GM12878 (cell line): ENCODE measurements around the gene ATF4. TPM values are rescaled to one million over a fixed set of nuclear protein-coding genes. Genes with fewer than 3 reads are reported as not detected.

ENCODE experiments used
- ATAC-seq: fragments of 200-7000 bp; cut with Tn5 transposase; 3 replicates; pipeline ENCODE4 v1.9.1; 2020; ENCODE audit warnings: mild to moderate bottlenecking, moderate library complexity
- BruUV-seq: library from RNA; stranded (reverse); fragments of 400-500 nt; replicated peaks from 2 replicates; lab custom pipeline; 2021; lab: Mats Ljungman, UMichigan
- CTCF ChIA-PET: fragments of 300-600 bp; sonication (Branson Sonifier 250); formaldehyde crosslinking; extraction: SDS; loops from one replicate; lab custom pipeline; 2021; ENCODE audit warnings: inconsistent platforms; lab: Yijun Ruan, JAX
- POLR2A ChIA-PET: fragments of 350-600 bp; formaldehyde crosslinking; extraction: SDS; loops from one replicate; lab custom pipeline; 2021; ENCODE audit warnings: inconsistent platforms; lab: Charles Lee
- RAD21 ChIA-PET: fragments of 300-600 bp; sonication (Branson Sonifier 250); formaldehyde crosslinking; loops from one replicate; lab custom pipeline; 2023; ENCODE audit warnings: antibody characterized with exemption; ENCODE audit not compliant: unreplicated experiment; lab: Charles Lee
- SMC1A ChIA-PET: fragments of 300-600 bp; sonication (Branson Sonifier 250); formaldehyde crosslinking; loops from one replicate; lab custom pipeline; 2023; ENCODE audit not compliant: unreplicated experiment, uncharacterized antibody; lab: Charles Lee
- DNase-seq: peaks from one replicate; pipeline ENCODE4 v3.0.0-alpha.2; 2011; ENCODE audit warnings: low read depth, low spot score
- FAIRE-seq: peaks from 3 replicates; lab custom pipeline; 2011; peaks lifted over from hg19 to GRCh38; lab: Jason Lieb, UNC
- H2AFZ ChIP-seq: 2 replicates; pipeline ENCODE4 v1.6.0; 2011; ENCODE audit warnings: low read depth, low read length, control low read depth; ENCODE audit not compliant: control insufficient read depth
- H3K27ac ChIP-seq: 2 replicates; pipeline ENCODE4 v1.5.1; 2011; ENCODE audit warnings: control low read depth; ENCODE audit not compliant: control insufficient read depth, insufficient read depth
- H3K27me3 ChIP-seq, 2 experiments: replicated peaks in 1 of 2; 2 replicates each; pipeline versions ENCODE4 v1.6.0 to v1.6.1; 2011; ENCODE audit warnings: low read length in 1 of 2; ENCODE audit not compliant: control insufficient read depth in 2 of 2, insufficient read depth in 2 of 2
- H3K36me3 ChIP-seq, 2 experiments: 2 replicates each; pipeline ENCODE4 v1.5.1; 2011; ENCODE audit warnings: low read length in 1 of 2; ENCODE audit not compliant: control insufficient read depth in 2 of 2, insufficient read depth in 2 of 2
- H3K4me1 ChIP-seq: 2 replicates; pipeline ENCODE4 v1.6.1; 2011; ENCODE audit warnings: mild to moderate bottlenecking, low read length, moderate library complexity, mixed read lengths; ENCODE audit not compliant: control insufficient read depth, insufficient read depth
- H3K4me2 ChIP-seq: 2 replicates; pipeline ENCODE4 v1.6.0; 2011; ENCODE audit warnings: control low read depth; ENCODE audit not compliant: control insufficient read depth, insufficient read depth
- H3K4me3 ChIP-seq: fragments of 200-600 bp; sonication (generic); 2 replicates; pipeline ENCODE4 v1.5.1; 2016
- H3K79me2 ChIP-seq: 2 replicates; pipeline ENCODE4 v1.6.0; 2011; ENCODE audit warnings: low read length; ENCODE audit not compliant: control insufficient read depth, insufficient read depth
- H3K9ac ChIP-seq: 2 replicates; pipeline ENCODE4 v1.8.0; 2011; ENCODE audit warnings: low read length, control low read depth, mixed read lengths; ENCODE audit not compliant: control insufficient read depth, insufficient read depth
- H3K9me3 ChIP-seq: replicated peaks from 3 replicates; pipeline ENCODE4 v1.5.1; 2011; ENCODE audit warnings: mild to moderate bottlenecking, low read length; ENCODE audit not compliant: control insufficient read depth, insufficient read depth
- H4K20me1 ChIP-seq: 2 replicates; pipeline ENCODE4 v1.6.0; 2011; ENCODE audit not compliant: control insufficient read depth, insufficient read depth
- BACH1 ChIP-seq: fragments of 450-650 bp; IDR thresholded peaks from 2 replicates; pipeline ENCODE4 v1.6.1; 2017; ENCODE audit warnings: mild to moderate bottlenecking, borderline replicate concordance
- POLR2AphosphoS2 ChIP-seq: IDR thresholded peaks from 2 replicates; pipeline ENCODE4 v1.6.1; 2011; ENCODE audit warnings: low read depth, mild to moderate bottlenecking, low read length, improper control_type of control experiment, moderate library complexity
- SMAD1 ChIP-seq: fragments of 450-650 bp; IDR thresholded peaks from 2 replicates; pipeline ENCODE4 v1.6.1; 2018; ENCODE audit warnings: mild to moderate bottlenecking, low read depth; ENCODE audit not compliant: partially characterized antibody
- SMAD5 ChIP-seq: IDR thresholded peaks from 2 replicates; pipeline ENCODE4 v1.6.1; 2016; ENCODE audit warnings: antibody characterized with exemption, low read depth
- SUZ12 ChIP-seq: fragments of 200-600 bp; sonication (generic); IDR thresholded peaks from one replicate; pipeline ENCODE4 v1.6.1; 2018; ENCODE audit warnings: antibody characterized with exemption, mild to moderate bottlenecking; ENCODE audit not compliant: unreplicated experiment
- TAF1 ChIP-seq: IDR thresholded peaks from 2 replicates; pipeline ENCODE4 v1.6.1; 2011; ENCODE audit warnings: mild to moderate bottlenecking, low read depth, low read length, borderline replicate concordance
- WGBS: methylation state at CpG from one replicate; pipeline ENCODE4 v1.1.6; 2016; ENCODE audit warnings: low lambda C conversion rate; ENCODE audit not compliant: insufficient replicate concordance, insufficient coverage; ENCODE audit errors: missing lambda C conversion rate; 5-methylcytosine and 5-hydroxymethylcytosine counted together
- in situ Hi-C: fragments of 300-500 bp; cut with MboI; formaldehyde crosslinking; loops from 9 replicates; pipeline ENCODE4 v1.14.3; 2018; ENCODE audit warnings: mixed read lengths
- intact Hi-C: fragments of 100-400 bp; cut with micrococcal nuclease; formaldehyde crosslinking; loops from one replicate; pipeline ENCODE4 v1.14.2; 2022; ENCODE audit not compliant: unreplicated experiment
- polyA plus RNA-seq, 11 experiments: library from polyadenylated mRNA; depleted of rRNA in 4 of 11; unstranded in 6 of 11; stranded (reverse) in 5 of 11; fragments of >200 nt; fragmentation: Nextera tagmentation in 4 of 11; fragmentation: Illumina TruSeq in 1 of 11; extraction: Ambion mirVana in 4 of 11; extraction: Trizol in 1 of 11; gene quantifications; 1 replicate in 1 of 11; 2 replicates in 10 of 11; pipeline versions ENCODE4 v1.2.1 to v1.2.3, GENCODE V29; 2011 to 2016; ENCODE audit warnings: inconsistent platforms in 2 of 11, missing spikeins in 2 of 11, low read depth in 1 of 11
- total RNA-seq, 4 experiments: library from RNA; depleted of rRNA in 3 of 4; stranded (reverse); fragments of >200 nt in 3 of 4; fragmentation: Illumina TruSeq in 1 of 4; extraction: Trizol in 1 of 4; gene quantifications; 2 replicates each; pipeline versions ENCODE4 v1.2.1 to v1.2.3, GENCODE V29; 2013 to 2021
- TF ChIP-seq, protein P1 (sequence below): IDR thresholded peaks from 2 replicates; pipeline ENCODE4 v1.6.1; 2012; ENCODE audit warnings: mild to moderate bottlenecking, low read depth, low read length
- TF ChIP-seq, protein P2 (sequence below): fragments of 450-650 bp; IDR thresholded peaks from 2 replicates; pipeline ENCODE4 v1.6.1; 2017; ENCODE audit warnings: antibody characterized with exemption, mild to moderate bottlenecking, moderate library complexity
- TF ChIP-seq, protein P3 (sequence below): IDR thresholded peaks from 2 replicates; pipeline ENCODE4 v1.6.1; 2012; ENCODE audit warnings: improper control_type of control experiment, low read depth, low read length; ENCODE audit not compliant: insufficient replicate concordance
- TF ChIP-seq, protein P4 (sequence below): fragments of 450-650 bp; IDR thresholded peaks from 2 replicates; pipeline ENCODE4 v1.6.1; 2016; ENCODE audit warnings: mild to moderate bottlenecking

ATF4 gene
- total and polyA plus RNA-seq, 10 of the 15 experiments (the other 5 are each of a cell fraction or from before 2014, with no cell fraction given), result 88.3 to 605 (median 320) TPM

DNA sequence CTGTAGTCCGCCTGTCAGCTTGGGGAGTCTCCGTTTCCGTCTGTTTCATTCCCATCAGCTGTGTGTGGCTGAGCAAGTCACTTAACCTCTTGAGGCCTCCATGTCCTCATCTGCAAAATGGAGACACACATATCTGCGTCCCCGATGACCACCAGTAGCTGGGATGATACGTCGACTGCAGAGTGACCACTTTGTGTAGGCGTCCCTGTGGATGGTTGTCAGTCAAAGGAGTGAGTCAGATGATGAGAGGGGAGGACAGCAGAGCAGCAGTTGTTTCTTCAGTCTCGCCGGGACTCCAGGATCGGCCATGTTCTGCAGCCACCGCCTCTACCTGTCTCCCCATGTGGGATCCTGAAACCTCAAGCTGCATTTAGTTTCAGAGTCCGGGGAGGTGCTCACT lies 43.7 kb upstream of the ATF4 start:
- ATAC-seq, result no peak
- peaks cover 17% of the 10 kb centered on the region for H3K79me2 ChIP-seq
- in situ Hi-C loops, result no loop called here
- POLR2A ChIA-PET, result interaction anchor here (0.9 kb wide), 1 partner anchor 35 kb away, joined by 7 read pairs; no protein-coding TSS in a partner anchor
- CTCF ChIA-PET, result interaction anchor here (1.4 to 2.5 kb wide), 4 partner anchors 17 to 53 kb away, joined by 5 to 13 read pairs (median 7); no protein-coding TSS in a partner anchor
- FAIRE-seq, result no peak
- H3K4me3 ChIP-seq, result no peak overlapping the region
- WGBS, result 95% methylated on average over 13 of the region's 13 CpGs
- no peak overlapping the region for H3K9ac ChIP-seq
- no peaks in the 10 kb centered on the region for H3K9me3 ChIP-seq
- no peak overlapping the region for H2AFZ ChIP-seq
- DNase-seq, result no peak
- BruUV-seq, result no TSS peak
- peaks cover 13 to 43% of the 10 kb centered on the region in 2 experiments; a peak in 3 of 4 replicates for H3K36me3 ChIP-seq
- intact Hi-C loops, result no loop called here
- no peak overlapping the region for H3K4me2 ChIP-seq
- no peaks in the 10 kb centered on the region; the same call in 1 of the 2 replicates for H4K20me1 ChIP-seq
- H3K27me3 ChIP-seq, result no peaks in the 10 kb centered on the region
- H3K27ac ChIP-seq, result no peak overlapping the region
- RAD21 ChIA-PET, result no interaction called here
- SMC1A ChIA-PET, result interaction anchor here (0.9 kb wide), 2 partner anchors 9 to 32 kb away, joined by 3 read pairs; no protein-coding TSS in a partner anchor
- peaks cover 11% of the 10 kb centered on the region for H3K4me1 ChIP-seq
- TF ChIP-seq, protein P1, sequence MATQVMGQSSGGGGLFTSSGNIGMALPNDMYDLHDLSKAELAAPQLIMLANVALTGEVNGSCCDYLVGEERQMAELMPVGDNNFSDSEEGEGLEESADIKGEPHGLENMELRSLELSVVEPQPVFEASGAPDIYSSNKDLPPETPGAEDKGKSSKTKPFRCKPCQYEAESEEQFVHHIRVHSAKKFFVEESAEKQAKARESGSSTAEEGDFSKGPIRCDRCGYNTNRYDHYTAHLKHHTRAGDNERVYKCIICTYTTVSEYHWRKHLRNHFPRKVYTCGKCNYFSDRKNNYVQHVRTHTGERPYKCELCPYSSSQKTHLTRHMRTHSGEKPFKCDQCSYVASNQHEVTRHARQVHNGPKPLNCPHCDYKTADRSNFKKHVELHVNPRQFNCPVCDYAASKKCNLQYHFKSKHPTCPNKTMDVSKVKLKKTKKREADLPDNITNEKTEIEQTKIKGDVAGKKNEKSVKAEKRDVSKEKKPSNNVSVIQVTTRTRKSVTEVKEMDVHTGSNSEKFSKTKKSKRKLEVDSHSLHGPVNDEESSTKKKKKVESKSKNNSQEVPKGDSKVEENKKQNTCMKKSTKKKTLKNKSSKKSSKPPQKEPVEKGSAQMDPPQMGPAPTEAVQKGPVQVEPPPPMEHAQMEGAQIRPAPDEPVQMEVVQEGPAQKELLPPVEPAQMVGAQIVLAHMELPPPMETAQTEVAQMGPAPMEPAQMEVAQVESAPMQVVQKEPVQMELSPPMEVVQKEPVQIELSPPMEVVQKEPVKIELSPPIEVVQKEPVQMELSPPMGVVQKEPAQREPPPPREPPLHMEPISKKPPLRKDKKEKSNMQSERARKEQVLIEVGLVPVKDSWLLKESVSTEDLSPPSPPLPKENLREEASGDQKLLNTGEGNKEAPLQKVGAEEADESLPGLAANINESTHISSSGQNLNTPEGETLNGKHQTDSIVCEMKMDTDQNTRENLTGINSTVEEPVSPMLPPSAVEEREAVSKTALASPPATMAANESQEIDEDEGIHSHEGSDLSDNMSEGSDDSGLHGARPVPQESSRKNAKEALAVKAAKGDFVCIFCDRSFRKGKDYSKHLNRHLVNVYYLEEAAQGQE, result no peak
- TF ChIP-seq SUZ12, result no peak
- no peak for TF ChIP-seq SMAD1
- TF ChIP-seq BACH1, result no peak
- no peak for TF ChIP-seq SMAD5
- TF ChIP-seq, protein P2, sequence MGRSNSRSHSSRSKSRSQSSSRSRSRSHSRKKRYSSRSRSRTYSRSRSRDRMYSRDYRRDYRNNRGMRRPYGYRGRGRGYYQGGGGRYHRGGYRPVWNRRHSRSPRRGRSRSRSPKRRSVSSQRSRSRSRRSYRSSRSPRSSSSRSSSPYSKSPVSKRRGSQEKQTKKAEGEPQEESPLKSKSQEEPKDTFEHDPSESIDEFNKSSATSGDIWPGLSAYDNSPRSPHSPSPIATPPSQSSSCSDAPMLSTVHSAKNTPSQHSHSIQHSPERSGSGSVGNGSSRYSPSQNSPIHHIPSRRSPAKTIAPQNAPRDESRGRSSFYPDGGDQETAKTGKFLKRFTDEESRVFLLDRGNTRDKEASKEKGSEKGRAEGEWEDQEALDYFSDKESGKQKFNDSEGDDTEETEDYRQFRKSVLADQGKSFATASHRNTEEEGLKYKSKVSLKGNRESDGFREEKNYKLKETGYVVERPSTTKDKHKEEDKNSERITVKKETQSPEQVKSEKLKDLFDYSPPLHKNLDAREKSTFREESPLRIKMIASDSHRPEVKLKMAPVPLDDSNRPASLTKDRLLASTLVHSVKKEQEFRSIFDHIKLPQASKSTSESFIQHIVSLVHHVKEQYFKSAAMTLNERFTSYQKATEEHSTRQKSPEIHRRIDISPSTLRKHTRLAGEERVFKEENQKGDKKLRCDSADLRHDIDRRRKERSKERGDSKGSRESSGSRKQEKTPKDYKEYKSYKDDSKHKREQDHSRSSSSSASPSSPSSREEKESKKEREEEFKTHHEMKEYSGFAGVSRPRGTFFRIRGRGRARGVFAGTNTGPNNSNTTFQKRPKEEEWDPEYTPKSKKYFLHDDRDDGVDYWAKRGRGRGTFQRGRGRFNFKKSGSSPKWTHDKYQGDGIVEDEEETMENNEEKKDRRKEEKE, result no peak
- TF ChIP-seq, protein P3, sequence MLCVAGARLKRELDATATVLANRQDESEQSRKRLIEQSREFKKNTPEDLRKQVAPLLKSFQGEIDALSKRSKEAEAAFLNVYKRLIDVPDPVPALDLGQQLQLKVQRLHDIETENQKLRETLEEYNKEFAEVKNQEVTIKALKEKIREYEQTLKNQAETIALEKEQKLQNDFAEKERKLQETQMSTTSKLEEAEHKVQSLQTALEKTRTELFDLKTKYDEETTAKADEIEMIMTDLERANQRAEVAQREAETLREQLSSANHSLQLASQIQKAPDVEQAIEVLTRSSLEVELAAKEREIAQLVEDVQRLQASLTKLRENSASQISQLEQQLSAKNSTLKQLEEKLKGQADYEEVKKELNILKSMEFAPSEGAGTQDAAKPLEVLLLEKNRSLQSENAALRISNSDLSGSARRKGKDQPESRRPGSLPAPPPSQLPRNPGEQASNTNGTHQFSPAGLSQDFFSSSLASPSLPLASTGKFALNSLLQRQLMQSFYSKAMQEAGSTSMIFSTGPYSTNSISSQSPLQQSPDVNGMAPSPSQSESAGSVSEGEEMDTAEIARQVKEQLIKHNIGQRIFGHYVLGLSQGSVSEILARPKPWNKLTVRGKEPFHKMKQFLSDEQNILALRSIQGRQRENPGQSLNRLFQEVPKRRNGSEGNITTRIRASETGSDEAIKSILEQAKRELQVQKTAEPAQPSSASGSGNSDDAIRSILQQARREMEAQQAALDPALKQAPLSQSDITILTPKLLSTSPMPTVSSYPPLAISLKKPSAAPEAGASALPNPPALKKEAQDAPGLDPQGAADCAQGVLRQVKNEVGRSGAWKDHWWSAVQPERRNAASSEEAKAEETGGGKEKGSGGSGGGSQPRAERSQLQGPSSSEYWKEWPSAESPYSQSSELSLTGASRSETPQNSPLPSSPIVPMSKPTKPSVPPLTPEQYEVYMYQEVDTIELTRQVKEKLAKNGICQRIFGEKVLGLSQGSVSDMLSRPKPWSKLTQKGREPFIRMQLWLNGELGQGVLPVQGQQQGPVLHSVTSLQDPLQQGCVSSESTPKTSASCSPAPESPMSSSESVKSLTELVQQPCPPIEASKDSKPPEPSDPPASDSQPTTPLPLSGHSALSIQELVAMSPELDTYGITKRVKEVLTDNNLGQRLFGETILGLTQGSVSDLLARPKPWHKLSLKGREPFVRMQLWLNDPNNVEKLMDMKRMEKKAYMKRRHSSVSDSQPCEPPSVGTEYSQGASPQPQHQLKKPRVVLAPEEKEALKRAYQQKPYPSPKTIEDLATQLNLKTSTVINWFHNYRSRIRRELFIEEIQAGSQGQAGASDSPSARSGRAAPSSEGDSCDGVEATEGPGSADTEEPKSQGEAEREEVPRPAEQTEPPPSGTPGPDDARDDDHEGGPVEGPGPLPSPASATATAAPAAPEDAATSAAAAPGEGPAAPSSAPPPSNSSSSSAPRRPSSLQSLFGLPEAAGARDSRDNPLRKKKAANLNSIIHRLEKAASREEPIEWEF, result no peak
- no peak for TF ChIP-seq TAF1
- no peak for TF ChIP-seq POLR2AphosphoS2
- TF ChIP-seq, protein P4, sequence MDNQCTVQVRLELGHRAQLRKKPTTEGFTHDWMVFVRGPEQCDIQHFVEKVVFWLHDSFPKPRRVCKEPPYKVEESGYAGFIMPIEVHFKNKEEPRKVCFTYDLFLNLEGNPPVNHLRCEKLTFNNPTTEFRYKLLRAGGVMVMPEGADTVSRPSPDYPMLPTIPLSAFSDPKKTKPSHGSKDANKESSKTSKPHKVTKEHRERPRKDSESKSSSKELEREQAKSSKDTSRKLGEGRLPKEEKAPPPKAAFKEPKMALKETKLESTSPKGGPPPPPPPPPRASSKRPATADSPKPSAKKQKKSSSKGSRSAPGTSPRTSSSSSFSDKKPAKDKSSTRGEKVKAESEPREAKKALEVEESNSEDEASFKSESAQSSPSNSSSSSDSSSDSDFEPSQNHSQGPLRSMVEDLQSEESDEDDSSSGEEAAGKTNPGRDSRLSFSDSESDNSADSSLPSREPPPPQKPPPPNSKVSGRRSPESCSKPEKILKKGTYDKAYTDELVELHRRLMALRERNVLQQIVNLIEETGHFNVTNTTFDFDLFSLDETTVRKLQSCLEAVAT, result no peak
